HG02759 (cell line): ENCODE measurements around the gene KCNQ4.

ENCODE experiments used
- ATAC-seq: cut with Tn5 transposase; IDR thresholded peaks from one replicate; pipeline ENCODE4 v1.9.1; 2021; ENCODE audit warnings: mild to moderate bottlenecking, moderate library complexity; ENCODE audit not compliant: unreplicated experiment

Gene KCNQ4

GRCh38 chr1:40754201-40754600 lies 29.4 kb upstream of the KCNQ4 start:
- ATAC-seq: no peak

- ATAC-seq: no peak
Observed at GRCh38 chr1:40755067-40755466, 28.5 kb upstream of the KCNQ4 start.

- ATAC-seq: no peak
Observed at GRCh38 chr1:40756523-40756922, 27.1 kb upstream of the KCNQ4 start.

GRCh38 chr1:40757084-40757483 lies 26.5 kb upstream of the KCNQ4 start:
- ATAC-seq: no peak

- ATAC-seq: no peak
Observed at GRCh38 chr1:40758004-40758403, 25.6 kb upstream of the KCNQ4 start.

- no peak for ATAC-seq
Observed at GRCh38 chr1:40758578-40759343, 24.8 kb upstream of the KCNQ4 start.

- ATAC-seq: no peak
Observed at GRCh38 chr1:40760984-40761383, 22.6 kb upstream of the KCNQ4 start.

- peak; percentile 49 for ATAC-seq
Observed at GRCh38 chr1:40762144-40762923, 21.3 kb upstream of the KCNQ4 start.

- ATAC-seq: no peak
Observed at GRCh38 chr1:40763742-40764532, 19.6 kb upstream of the KCNQ4 start.

GRCh38 chr1:40764981-40765380 lies 18.6 kb upstream of the KCNQ4 start:
- ATAC-seq: no peak

GRCh38 chr1:40766017-40766416 lies 17.6 kb upstream of the KCNQ4 start:
- ATAC-seq: no peak

GRCh38 chr1:40766560-40766959 lies 17.0 kb upstream of the KCNQ4 start:
- no peak for ATAC-seq

- ATAC-seq: no peak
Observed at GRCh38 chr1:40768146-40768990, 15.2 kb upstream of the KCNQ4 start.

GRCh38 chr1:40769815-40770214 lies 13.8 kb upstream of the KCNQ4 start:
- ATAC-seq: no peak

- ATAC-seq: no peak
Observed at GRCh38 chr1:40770296-40771070, 13.1 kb upstream of the KCNQ4 start.

- no peak for ATAC-seq
Observed at GRCh38 chr1:40772146-40772955, 11.2 kb upstream of the KCNQ4 start.

GRCh38 chr1:40773748-40774265 lies 9.8 kb upstream of the KCNQ4 start:
- no peak for ATAC-seq

- no peak for ATAC-seq
Observed at GRCh38 chr1:40774266-40774998, 9.2 kb upstream of the KCNQ4 start.
